Osteocyte (in vitro differentiated cells): ENCODE results near the gene HIVEP3. TPM values are rescaled to one million over a fixed set of nuclear protein-coding genes. Genes with fewer than 3 reads are reported as not detected.

Experiments
- DNase-seq: peaks from one replicate; pipeline ENCODE4 v3.0.0; 2021; ENCODE audit warnings: mixed read lengths; ENCODE audit not compliant: unreplicated experiment; ENCODE audit errors: extremely low spot score
- H3K27ac Mint-ChIP-seq: one replicate; pipeline ENCODE4 v1.8.0; 2021; ENCODE audit warnings: mild to moderate bottlenecking, mixed read lengths; ENCODE audit not compliant: unreplicated experiment
- H3K27me3 Mint-ChIP-seq: one replicate; pipeline ENCODE4 v1.8.0; 2021; ENCODE audit warnings: mixed read lengths; ENCODE audit not compliant: unreplicated experiment
- H3K36me3 Mint-ChIP-seq: one replicate; pipeline ENCODE4 v1.8.0; 2021; ENCODE audit warnings: mixed read lengths; ENCODE audit not compliant: unreplicated experiment
- H3K4me1 Mint-ChIP-seq: one replicate; pipeline ENCODE4 v1.8.0; 2021; ENCODE audit warnings: mixed read lengths; ENCODE audit not compliant: unreplicated experiment
- H3K4me3 Mint-ChIP-seq: one replicate; pipeline ENCODE4 v1.8.0; 2021; ENCODE audit warnings: mild to moderate bottlenecking, moderate library complexity, mixed read lengths; ENCODE audit not compliant: unreplicated experiment
- H3K9me3 Mint-ChIP-seq: one replicate; pipeline ENCODE4 v1.8.0; 2021; ENCODE audit warnings: mixed read lengths; ENCODE audit not compliant: unreplicated experiment
- total RNA-seq: library from RNA; stranded (reverse); gene quantifications from 2 replicates; pipeline ENCODE4 v1.2.1, GENCODE V29; 2021
- TF ChIP-seq, protein P1 (sequence below): fragments of 200-600 bp; sonication (generic); IDR thresholded peaks from 2 replicates; pipeline ENCODE4 v1.5.0; 2021; ENCODE audit warnings: antibody characterized with exemption, mild to moderate bottlenecking, moderate library complexity

Gene HIVEP3
- total RNA-seq, 1 donor from 2014 or later: 0.97 TPM

DNA sequence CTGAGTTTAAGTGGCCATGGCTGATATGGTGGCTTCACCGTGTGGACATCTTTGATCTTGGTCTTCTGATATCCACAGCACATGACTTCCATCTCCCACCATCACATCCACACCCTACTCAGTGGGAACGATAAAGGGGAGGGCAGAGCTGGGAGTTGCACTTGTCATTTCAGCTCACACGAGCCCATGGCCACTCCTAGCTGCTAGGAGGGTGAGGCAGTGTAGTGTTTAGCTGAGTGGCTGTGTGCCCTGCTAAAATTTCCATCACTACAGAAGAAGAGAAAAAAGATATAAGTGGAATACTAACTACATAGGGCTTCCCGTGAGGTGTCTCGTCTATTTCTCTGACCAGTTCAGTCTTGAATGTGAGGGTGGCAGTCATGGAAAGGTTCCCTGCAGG, 310.9 kb downstream of the HIVEP3 start:
- Mint-ChIP-seq H3K4me3 (no peak overlapping the region), H3K36me3 (no peaks in the 10 kb centered on the region), H3K27ac (no peak overlapping the region), H3K4me1 (no peaks in the 10 kb centered on the region), H3K9me3 (no peaks in the 10 kb centered on the region), H3K27me3 (no peaks in the 10 kb centered on the region)
- no peak for DNase-seq
- TF ChIP-seq, protein P1, sequence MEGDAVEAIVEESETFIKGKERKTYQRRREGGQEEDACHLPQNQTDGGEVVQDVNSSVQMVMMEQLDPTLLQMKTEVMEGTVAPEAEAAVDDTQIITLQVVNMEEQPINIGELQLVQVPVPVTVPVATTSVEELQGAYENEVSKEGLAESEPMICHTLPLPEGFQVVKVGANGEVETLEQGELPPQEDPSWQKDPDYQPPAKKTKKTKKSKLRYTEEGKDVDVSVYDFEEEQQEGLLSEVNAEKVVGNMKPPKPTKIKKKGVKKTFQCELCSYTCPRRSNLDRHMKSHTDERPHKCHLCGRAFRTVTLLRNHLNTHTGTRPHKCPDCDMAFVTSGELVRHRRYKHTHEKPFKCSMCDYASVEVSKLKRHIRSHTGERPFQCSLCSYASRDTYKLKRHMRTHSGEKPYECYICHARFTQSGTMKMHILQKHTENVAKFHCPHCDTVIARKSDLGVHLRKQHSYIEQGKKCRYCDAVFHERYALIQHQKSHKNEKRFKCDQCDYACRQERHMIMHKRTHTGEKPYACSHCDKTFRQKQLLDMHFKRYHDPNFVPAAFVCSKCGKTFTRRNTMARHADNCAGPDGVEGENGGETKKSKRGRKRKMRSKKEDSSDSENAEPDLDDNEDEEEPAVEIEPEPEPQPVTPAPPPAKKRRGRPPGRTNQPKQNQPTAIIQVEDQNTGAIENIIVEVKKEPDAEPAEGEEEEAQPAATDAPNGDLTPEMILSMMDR: no peak

DNA sequence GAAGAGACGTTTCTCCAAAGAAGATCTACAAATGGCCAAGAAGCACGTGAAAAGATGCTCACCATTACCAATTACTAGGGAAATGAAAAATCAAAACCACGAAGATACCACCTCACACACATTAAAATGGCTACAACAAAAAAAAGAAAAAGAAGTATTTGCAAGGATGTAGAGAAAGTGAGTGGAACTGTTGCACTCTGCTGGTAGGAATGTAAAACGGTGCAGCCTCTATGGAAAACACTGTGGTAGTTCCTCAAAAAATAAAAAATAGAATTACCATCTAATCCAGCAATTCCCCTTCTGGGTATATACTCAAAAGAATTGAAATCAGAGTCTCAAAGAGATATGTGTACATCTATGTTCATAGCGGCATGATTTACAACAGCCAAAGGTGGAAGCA, 318.8 kb downstream of the HIVEP3 start:
- TF ChIP-seq, protein P1: peak; percentile 56
- Mint-ChIP-seq H3K9me3 (peaks cover 16% of the 10 kb centered on the region), H3K4me1 (no peaks in the 10 kb centered on the region), H3K27me3 (no peaks in the 10 kb centered on the region), H3K27ac (no peak overlapping the region), H3K4me3 (no peak overlapping the region), H3K36me3 (no peaks in the 10 kb centered on the region)
- no peak for DNase-seq

DNA sequence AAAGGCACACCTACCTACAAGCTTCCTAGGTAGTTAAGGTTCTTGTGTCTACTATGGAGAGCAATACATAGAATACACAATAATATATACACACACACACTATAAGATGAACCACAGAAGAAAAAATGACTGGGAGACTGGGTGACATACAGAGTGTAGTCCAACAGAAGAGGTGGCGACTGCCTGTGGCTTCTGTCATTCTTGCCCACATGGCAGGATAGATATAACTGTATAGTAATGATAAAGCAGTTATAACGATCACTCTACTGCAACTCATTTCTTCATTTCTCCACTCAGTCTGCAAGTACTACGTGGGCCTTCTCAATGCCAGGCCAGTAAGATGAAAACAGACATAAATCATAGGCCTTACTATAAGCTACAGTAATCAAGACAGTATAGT, 320.4 kb downstream of the HIVEP3 start:
- Mint-ChIP-seq H3K4me3 (no peak overlapping the region), H3K36me3 (no peaks in the 10 kb centered on the region), H3K27ac (no peak overlapping the region), H3K9me3 (peaks cover 16% of the 10 kb centered on the region), H3K4me1 (no peaks in the 10 kb centered on the region), H3K27me3 (no peaks in the 10 kb centered on the region)
- TF ChIP-seq, protein P1: no peak
- peak; percentile 17 for DNase-seq

DNA sequence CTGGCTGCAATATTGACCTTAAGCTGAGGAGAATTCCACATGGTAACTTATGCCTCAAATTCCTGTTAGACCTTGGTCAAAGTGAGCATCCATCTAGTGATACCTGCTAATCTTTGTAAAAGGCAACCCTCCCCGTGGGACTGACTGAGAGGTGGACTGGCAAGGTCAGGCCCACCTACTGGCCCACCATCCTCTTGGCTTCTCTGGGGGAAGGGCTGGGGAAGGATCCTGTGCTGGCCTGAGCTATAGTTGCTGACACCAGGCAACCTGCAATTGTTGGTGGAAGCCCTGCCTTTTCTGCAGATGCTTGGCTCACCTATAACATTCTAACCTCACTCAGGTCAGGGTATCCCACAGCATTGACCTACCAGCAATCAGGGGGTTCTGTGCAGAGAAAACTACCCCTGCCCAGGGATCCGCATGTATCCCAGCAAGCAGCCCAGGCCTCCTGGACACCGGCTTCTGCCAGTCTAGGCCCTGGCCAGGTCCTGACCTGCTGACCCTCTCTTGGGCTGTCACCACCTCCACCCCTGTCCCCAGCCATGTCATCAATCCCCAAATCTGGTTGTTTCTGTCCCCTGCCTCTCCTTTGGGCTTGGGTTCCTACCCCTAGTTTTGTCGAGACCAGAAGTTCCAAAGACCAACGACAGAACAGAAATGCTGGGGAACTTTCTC, 326.1 kb downstream of the HIVEP3 start:
- H3K9me3 Mint-ChIP-seq: peaks cover 5% of the 10 kb centered on the region

DNA sequence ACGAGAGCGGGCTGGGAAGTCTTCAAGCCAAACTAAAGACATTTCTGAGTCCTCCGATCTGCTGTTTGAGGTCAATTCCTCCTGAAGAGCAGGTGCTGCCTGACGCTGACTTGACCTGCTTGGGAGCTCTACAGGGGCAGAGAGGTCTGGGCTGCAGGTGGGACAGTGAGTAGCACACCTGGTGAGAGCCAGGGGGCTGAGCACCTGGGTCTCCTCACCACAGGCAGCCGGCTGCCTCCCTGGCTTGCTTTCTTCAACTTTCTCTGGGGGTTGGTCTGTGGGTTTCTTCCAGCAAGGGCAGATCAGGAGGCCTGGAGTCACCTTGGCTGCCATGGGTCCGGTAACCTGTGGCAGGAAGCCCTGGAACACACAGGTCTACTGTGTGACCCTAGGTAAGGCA, 326.8 kb downstream of the HIVEP3 start:
- Mint-ChIP-seq H3K4me1 (no peaks in the 10 kb centered on the region), H3K27me3 (no peaks in the 10 kb centered on the region), H3K36me3 (no peaks in the 10 kb centered on the region)

More for the DNA sequence above, 326.1 kb downstream of the HIVEP3 start:
- H3K36me3 Mint-ChIP-seq: no peaks in the 10 kb centered on the region
- no peak overlapping the region for H3K27ac Mint-ChIP-seq
- no peaks in the 10 kb centered on the region for H3K27me3 Mint-ChIP-seq
- TF ChIP-seq, protein P1: no peak
- H3K4me3 Mint-ChIP-seq: no peak overlapping the region
- H3K4me1 Mint-ChIP-seq: no peaks in the 10 kb centered on the region
- peak; percentile 63 for DNase-seq

More for the DNA sequence above, 326.8 kb downstream of the HIVEP3 start:
- Mint-ChIP-seq H3K9me3 (peaks cover 5% of the 10 kb centered on the region), H3K4me3 (no peak overlapping the region), H3K27ac (no peak overlapping the region)
- DNase-seq: peak; percentile 69
- TF ChIP-seq, protein P1: no peak
